Liver (tissue), 9 donors: ENCODE data around the gene VPS25. TPM values are rescaled to one million over a fixed set of nuclear protein-coding genes. Genes with fewer than 3 reads are reported as not detected.

Source experiments
- DNase-seq: peaks from one replicate; pipeline ENCODE4 v3.0.0-alpha.2; 2017; ENCODE audit warnings: low spot score
- H3K27ac ChIP-seq, 2 donors: one replicate each; pipeline ENCODE4 v1.7.0; 2013; ENCODE audit warnings: inconsistent platforms in 2 of 2, low read length in 2 of 2, control low read depth in 1 of 2, low read depth in 1 of 2, mild to moderate bottlenecking in 1 of 2
- H3K27me3 ChIP-seq, 4 donors: one replicate each; pipeline versions ENCODE4 v1.6.1 to v1.7.0; 2013; ENCODE audit warnings: low read length in 3 of 4, inconsistent platforms in 1 of 4, mild to moderate bottlenecking in 1 of 4, moderate library complexity in 1 of 4; ENCODE audit not compliant: control insufficient read depth in 4 of 4, insufficient read depth in 4 of 4
- H3K36me3 ChIP-seq, 4 donors: one replicate each; pipeline versions ENCODE4 v1.6.1 to v1.7.0; 2013; ENCODE audit warnings: low read length in 3 of 4, mild to moderate bottlenecking in 3 of 4, low read depth in 1 of 4, moderate library complexity in 1 of 4; ENCODE audit not compliant: control insufficient read depth in 4 of 4, insufficient read depth in 3 of 4
- H3K4me1 ChIP-seq, 4 donors: one replicate each; pipeline versions ENCODE4 v1.6.1 to v1.7.0; 2013; ENCODE audit warnings: low read length in 3 of 4, mild to moderate bottlenecking in 3 of 4, moderate library complexity in 1 of 4; ENCODE audit not compliant: control insufficient read depth in 4 of 4, insufficient read depth in 4 of 4
- H3K4me3 ChIP-seq, 3 donors: one replicate each; pipeline versions ENCODE4 v1.6.1 to v1.7.0; 2013; ENCODE audit warnings: low read length in 3 of 3, control low read depth in 1 of 3, low read depth in 1 of 3, mild to moderate bottlenecking in 1 of 3
- H3K9ac ChIP-seq, 2 donors: one replicate each; pipeline ENCODE4 v1.7.0; 2013; ENCODE audit warnings: low read length in 2 of 2, mild to moderate bottlenecking in 2 of 2, moderate library complexity in 2 of 2, control low read depth in 1 of 2, low read depth in 1 of 2
- H3K9me3 ChIP-seq, 4 donors: one replicate each; pipeline versions ENCODE4 v1.6.1 to v1.7.0; 2013; ENCODE audit warnings: low read length in 3 of 4; ENCODE audit not compliant: control insufficient read depth in 4 of 4
- EGR1 ChIP-seq, 2 donors: IDR thresholded peaks; 2 replicates each; pipeline ENCODE4 v1.6.1; 2016 to 2018; ENCODE audit warnings: antibody characterized with exemption in 2 of 2, low read depth in 2 of 2
- FOXA1 ChIP-seq: IDR thresholded peaks from 2 replicates; pipeline ENCODE4 v1.6.1; 2016; ENCODE audit warnings: antibody characterized with exemption
- FOXA2 ChIP-seq: IDR thresholded peaks from 2 replicates; pipeline ENCODE4 v1.6.1; 2016; ENCODE audit warnings: antibody characterized with exemption
- GABPA ChIP-seq, 2 donors: IDR thresholded peaks in 1 of 2; conservative IDR thresholded peaks in 1 of 2; 2 replicates each; pipeline ENCODE4 v1.6.1; 2016; ENCODE audit warnings: antibody characterized with exemption in 2 of 2, mild to moderate bottlenecking in 1 of 2, moderate library complexity in 1 of 2
- HNF4A ChIP-seq, 2 donors: conservative IDR thresholded peaks; 2 replicates each; pipeline ENCODE4 v1.6.1; 2016; ENCODE audit warnings: antibody characterized with exemption in 2 of 2, mild to moderate bottlenecking in 2 of 2
- HNF4G ChIP-seq: IDR thresholded peaks from 2 replicates; pipeline ENCODE4 v1.6.1; 2016; ENCODE audit warnings: antibody characterized with exemption
- JUND ChIP-seq, 2 donors: IDR thresholded peaks; 2 replicates each; pipeline ENCODE4 v1.6.1; 2016; ENCODE audit warnings: antibody characterized with exemption in 2 of 2
- NR2F2 ChIP-seq: IDR thresholded peaks from 2 replicates; pipeline ENCODE4 v1.6.1; 2016; ENCODE audit warnings: antibody characterized with exemption
- RAD21 ChIP-seq, 2 donors: IDR thresholded peaks; 2 replicates each; pipeline ENCODE4 v1.6.1; 2016; ENCODE audit warnings: antibody characterized with exemption in 2 of 2, mild to moderate bottlenecking in 2 of 2
- SP1 ChIP-seq: IDR thresholded peaks from 2 replicates; pipeline ENCODE4 v1.6.1; 2018; ENCODE audit warnings: antibody characterized with exemption, mild to moderate bottlenecking
- YY1 ChIP-seq: IDR thresholded peaks from 2 replicates; pipeline ENCODE4 v1.6.1; 2016; ENCODE audit warnings: antibody characterized with exemption, mild to moderate bottlenecking
- WGBS: extraction: QIAGEN DNeasy Blood & Tissue Kit; methylation state at CpG from one replicate; pipeline ENCODE4 v1.1.7; 2013; 5-methylcytosine and 5-hydroxymethylcytosine counted together
- polyA plus RNA-seq, 2 donors: library from polyadenylated mRNA; stranded (reverse) in 1 of 2; unstranded in 1 of 2; fragments of 200-250 nt in 1 of 2; fragments of >200 nt in 1 of 2; fragmentation: Nextera tagmentation in 1 of 2; extraction: Ambion mirVana in 1 of 2; gene quantifications; one replicate each; pipeline versions ENCODE4 v1.2.1 to v1.2.3, GENCODE V29; 2013 to 2015
- total RNA-seq, 2 donors: library from RNA; depleted of rRNA; stranded (reverse); fragments of >200 nt; gene quantifications; one replicate each; pipeline ENCODE4 v1.2.3, GENCODE V29; 2014
- TF ChIP-seq, protein P1 (sequence below): IDR thresholded peaks from 2 replicates; pipeline ENCODE4 v1.6.1; 2016; ENCODE audit warnings: antibody characterized with exemption, mild to moderate bottlenecking
- TF ChIP-seq, protein P2 (sequence below): IDR thresholded peaks from 2 replicates; pipeline ENCODE4 v1.6.1; 2016; ENCODE audit warnings: antibody characterized with exemption
- TF ChIP-seq, protein P3 (sequence below): fragments of 150-350 bp; IDR thresholded peaks from 2 replicates; pipeline ENCODE4 v1.5.1; 2017; ENCODE audit warnings: improper control_type of control experiment, low read depth, low read length; ENCODE audit not compliant: missing input control
- TF ChIP-seq, protein P4 (sequence below): IDR thresholded peaks from 2 replicates; pipeline ENCODE4 v1.6.1; 2016; ENCODE audit warnings: antibody characterized with exemption
- donor health status: healthy.
- donor health status: healthy.
- donor health status: healthy.
- donor health status: healthy.
- donor health status: healthy.

VPS25 gene
- total and polyA plus RNA-seq, 4 donors: 40.9 to 65.7 (median 51.0) TPM

DNA sequence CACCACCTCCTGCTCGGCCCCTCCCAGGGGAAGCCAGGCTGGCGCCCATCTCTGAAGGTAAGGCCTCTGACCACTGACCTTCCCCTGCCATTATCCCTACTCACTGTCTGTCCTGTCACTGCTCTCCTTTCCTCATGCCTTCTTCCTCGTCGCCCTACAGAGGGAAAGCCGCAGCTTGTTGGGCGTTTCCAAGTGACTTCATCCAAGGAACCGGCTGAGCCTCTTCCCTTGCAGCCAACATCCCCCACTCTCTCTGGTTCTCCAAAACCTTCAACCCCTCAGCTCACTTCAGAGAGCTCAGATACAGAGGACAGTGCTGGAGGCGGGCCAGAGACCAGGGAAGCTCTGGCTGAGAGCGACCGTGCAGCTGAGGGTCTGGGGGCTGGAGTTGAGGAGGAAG lies 22.2 kb downstream of the VPS25 start:
- no peak overlapping the region for H3K4me3 ChIP-seq
- no peaks in the 10 kb centered on the region for H3K9me3 ChIP-seq
- H3K27me3 ChIP-seq: no peaks in the 10 kb centered on the region
- H3K9ac ChIP-seq: no peak overlapping the region
- H3K27ac ChIP-seq: no peak overlapping the region
- no peak for TF ChIP-seq SP1
- TF ChIP-seq HNF4A (conservative IDR thresholded peaks at IDR 0.05): no peak
- TF ChIP-seq HNF4G: no peak
- TF ChIP-seq, protein P1, sequence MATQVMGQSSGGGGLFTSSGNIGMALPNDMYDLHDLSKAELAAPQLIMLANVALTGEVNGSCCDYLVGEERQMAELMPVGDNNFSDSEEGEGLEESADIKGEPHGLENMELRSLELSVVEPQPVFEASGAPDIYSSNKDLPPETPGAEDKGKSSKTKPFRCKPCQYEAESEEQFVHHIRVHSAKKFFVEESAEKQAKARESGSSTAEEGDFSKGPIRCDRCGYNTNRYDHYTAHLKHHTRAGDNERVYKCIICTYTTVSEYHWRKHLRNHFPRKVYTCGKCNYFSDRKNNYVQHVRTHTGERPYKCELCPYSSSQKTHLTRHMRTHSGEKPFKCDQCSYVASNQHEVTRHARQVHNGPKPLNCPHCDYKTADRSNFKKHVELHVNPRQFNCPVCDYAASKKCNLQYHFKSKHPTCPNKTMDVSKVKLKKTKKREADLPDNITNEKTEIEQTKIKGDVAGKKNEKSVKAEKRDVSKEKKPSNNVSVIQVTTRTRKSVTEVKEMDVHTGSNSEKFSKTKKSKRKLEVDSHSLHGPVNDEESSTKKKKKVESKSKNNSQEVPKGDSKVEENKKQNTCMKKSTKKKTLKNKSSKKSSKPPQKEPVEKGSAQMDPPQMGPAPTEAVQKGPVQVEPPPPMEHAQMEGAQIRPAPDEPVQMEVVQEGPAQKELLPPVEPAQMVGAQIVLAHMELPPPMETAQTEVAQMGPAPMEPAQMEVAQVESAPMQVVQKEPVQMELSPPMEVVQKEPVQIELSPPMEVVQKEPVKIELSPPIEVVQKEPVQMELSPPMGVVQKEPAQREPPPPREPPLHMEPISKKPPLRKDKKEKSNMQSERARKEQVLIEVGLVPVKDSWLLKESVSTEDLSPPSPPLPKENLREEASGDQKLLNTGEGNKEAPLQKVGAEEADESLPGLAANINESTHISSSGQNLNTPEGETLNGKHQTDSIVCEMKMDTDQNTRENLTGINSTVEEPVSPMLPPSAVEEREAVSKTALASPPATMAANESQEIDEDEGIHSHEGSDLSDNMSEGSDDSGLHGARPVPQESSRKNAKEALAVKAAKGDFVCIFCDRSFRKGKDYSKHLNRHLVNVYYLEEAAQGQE: no peak
- no peak for TF ChIP-seq GABPA (IDR thresholded peaks at IDR 0.05 in 1 of 2, conservative IDR thresholded peaks at IDR 0.05 in 1 of 2)
- no peak for TF ChIP-seq FOXA1
- TF ChIP-seq, protein P2, sequence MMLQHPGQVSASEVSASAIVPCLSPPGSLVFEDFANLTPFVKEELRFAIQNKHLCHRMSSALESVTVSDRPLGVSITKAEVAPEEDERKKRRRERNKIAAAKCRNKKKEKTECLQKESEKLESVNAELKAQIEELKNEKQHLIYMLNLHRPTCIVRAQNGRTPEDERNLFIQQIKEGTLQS: no peak
- H3K36me3 ChIP-seq: peaks cover 0 to 2% (median under 1%) of the 10 kb centered on the region in 4 donors
- DNase-seq: no peak
- 91% methylated on average over 10 of the region's 10 CpGs for WGBS
- H3K4me1 ChIP-seq: peaks cover 7 to 29% (median 18%) of the 10 kb centered on the region in 4 donors

DNA sequence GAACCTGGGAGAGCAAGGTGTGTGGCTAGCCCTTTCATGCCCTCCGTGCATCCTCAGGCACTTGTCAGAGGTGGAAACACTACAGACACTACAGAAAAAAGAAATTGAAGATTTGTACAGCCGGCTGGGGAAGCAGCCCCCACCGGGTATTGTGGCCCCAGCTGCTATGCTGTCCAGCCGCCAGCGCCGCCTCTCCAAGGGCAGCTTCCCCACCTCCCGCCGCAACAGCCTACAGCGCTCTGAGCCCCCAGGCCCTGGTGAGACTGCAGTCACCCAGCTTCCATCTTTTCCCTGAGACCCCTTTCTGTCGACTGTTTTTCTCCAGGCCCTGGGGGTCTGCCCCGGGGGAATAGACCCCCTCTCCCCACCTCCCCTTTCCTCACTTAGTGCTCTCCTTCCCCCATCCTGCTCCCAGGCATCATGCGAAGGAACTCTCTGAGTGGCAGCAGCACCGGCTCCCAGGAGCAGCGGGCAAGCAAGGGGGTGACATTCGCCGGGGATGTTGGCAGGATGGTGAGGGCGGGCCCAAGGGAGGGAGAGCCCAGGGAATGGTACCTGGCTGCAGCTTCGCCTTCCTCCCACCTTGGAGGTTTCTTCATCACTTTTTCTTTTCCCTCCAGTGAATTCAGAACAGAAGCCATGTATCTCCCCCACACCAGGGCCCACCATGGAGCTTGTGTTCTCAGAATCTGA lies 23.0 kb downstream of the VPS25 start:
- 93% methylated on average over 18 of the region's 18 CpGs for WGBS
- H3K9me3 ChIP-seq: no peaks in the 10 kb centered on the region
- DNase-seq: no peak
- H3K4me3 ChIP-seq: no peak overlapping the region
- H3K4me1 ChIP-seq: peaks cover 7 to 29% (median 18%) of the 10 kb centered on the region in 4 donors
- H3K9ac ChIP-seq: no peak overlapping the region
- H3K27ac ChIP-seq: no peak overlapping the region
- H3K36me3 ChIP-seq: peaks cover 0 to 2% (median under 1%) of the 10 kb centered on the region in 4 donors
- H3K27me3 ChIP-seq: no peaks in the 10 kb centered on the region
- TF ChIP-seq JUND (IDR thresholded peaks at IDR 0.05) (no peak), HNF4A (conservative IDR thresholded peaks at IDR 0.05) (no peak), RAD21 (IDR thresholded peaks at IDR 0.05) (no peak), SP1 (no peak), FOXA2 (no peak), HNF4G (no peak), EGR1 (IDR thresholded peaks at IDR 0.05; ENCODE audit: low read depth in 2 of 2) (no peak), FOXA1 (no peak), NR2F2 (no peak), YY1 (no peak), GABPA (IDR thresholded peaks at IDR 0.05 in 1 of 2, conservative IDR thresholded peaks at IDR 0.05 in 1 of 2) (no peak)
- TF ChIP-seq, protein P3, sequence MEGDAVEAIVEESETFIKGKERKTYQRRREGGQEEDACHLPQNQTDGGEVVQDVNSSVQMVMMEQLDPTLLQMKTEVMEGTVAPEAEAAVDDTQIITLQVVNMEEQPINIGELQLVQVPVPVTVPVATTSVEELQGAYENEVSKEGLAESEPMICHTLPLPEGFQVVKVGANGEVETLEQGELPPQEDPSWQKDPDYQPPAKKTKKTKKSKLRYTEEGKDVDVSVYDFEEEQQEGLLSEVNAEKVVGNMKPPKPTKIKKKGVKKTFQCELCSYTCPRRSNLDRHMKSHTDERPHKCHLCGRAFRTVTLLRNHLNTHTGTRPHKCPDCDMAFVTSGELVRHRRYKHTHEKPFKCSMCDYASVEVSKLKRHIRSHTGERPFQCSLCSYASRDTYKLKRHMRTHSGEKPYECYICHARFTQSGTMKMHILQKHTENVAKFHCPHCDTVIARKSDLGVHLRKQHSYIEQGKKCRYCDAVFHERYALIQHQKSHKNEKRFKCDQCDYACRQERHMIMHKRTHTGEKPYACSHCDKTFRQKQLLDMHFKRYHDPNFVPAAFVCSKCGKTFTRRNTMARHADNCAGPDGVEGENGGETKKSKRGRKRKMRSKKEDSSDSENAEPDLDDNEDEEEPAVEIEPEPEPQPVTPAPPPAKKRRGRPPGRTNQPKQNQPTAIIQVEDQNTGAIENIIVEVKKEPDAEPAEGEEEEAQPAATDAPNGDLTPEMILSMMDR: no peak
- TF ChIP-seq, protein P4, sequence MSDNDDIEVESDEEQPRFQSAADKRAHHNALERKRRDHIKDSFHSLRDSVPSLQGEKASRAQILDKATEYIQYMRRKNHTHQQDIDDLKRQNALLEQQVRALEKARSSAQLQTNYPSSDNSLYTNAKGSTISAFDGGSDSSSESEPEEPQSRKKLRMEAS: no peak
- TF ChIP-seq, protein P2: no peak
